Measurements from ENCODE around the gene ZFYVE9.
"Not testable (repeated sequence)": the region's sequence is repeated elsewhere in the genome, so short reads cannot be mapped to it uniquely, and the experiment has no call there.

ZFYVE9 gene

DNA sequence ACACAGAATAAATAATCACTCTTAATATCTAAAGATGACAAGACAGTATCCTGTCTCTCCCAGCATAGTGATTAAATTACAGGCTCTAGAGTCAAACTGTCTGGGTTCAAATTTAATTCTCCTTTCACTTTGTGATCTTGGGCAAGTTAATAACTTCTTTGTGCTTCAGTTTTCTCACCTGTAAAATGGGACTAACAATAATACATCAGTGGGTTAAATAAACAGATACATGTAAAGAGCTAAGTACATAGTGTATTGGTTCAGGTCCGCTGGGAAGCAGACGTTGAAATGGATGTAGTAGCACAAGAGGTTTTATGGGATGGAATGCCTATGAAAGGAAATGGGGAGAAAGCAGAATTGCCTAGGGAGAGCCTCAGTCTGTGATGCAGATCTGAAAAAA lies 10.7 kb downstream of the ZFYVE9 start:
- no peak for DNase-seq

DNA sequence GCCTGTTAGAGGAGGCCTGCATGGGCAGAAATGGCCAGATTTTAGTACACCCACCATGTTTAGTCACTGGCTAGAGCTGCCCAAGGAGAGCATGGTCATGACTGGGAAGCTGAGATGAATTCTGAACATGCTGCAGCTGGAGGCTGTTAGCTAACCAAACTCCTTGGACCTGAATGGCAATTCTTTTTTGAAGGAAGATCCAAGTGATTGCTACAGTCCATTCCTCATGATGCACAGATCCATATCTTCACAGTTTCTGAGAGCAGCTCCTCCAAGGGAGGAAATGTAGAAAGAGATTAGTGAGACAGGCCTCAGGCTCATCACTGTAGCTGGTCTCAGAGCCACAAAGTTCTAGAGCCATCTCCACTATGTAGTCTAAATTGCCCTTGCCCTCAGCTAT lies 11.1 kb downstream of the ZFYVE9 start:
- no peak for DNase-seq

GRCh38 chr1:52153898-52154297 lies 12.0 kb downstream of the ZFYVE9 start:
- DNase-seq: no peak

DNA sequence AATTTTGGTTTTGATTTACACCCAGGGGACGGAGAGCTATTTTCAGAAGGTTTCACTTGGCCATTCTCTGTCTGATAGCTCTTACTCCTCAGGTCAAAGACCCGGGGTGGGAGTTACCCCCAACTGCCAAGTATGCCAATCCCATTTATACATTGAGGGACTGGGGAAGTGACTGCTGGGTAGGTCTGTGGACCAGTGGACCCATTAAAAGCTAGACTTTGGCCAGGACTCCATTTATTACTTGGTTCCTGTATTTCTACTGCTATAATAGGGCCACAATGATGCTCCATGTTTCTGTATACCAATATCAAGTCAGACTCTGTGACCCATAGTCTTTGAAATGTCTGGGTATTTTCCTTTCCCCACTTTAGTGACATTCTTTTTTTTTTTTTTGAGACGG lies 14.6 kb downstream of the ZFYVE9 start:
- DNase-seq: no peak

DNA sequence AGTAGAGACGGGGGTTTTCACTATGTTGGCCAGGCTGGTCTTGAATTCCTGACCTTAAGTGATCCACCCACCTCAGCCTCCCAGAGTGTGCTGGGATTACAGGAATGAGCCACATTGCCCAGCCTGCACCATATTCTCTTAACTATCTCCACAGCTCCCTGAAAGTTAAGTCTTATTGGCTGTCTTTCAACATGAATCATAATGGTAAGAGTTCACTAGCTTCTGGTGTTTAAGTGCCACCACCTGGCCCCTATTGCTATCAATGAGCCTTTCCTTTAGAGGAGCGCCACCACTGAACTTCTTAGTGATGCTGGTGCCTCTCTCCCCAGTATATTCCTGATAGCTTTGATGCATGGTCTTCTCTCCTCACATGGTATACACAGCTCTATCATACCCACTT lies 15.7 kb downstream of the ZFYVE9 start:
- DNase-seq: no peak

- DNase-seq: no peak
These were observed 16.3 kb downstream of the ZFYVE9 start for GRCh38 chr1:52158218-52158617.

- DNase-seq: no peak
These were observed 17.3 kb downstream of the ZFYVE9 start for GRCh38 chr1:52159033-52159789.

DNA sequence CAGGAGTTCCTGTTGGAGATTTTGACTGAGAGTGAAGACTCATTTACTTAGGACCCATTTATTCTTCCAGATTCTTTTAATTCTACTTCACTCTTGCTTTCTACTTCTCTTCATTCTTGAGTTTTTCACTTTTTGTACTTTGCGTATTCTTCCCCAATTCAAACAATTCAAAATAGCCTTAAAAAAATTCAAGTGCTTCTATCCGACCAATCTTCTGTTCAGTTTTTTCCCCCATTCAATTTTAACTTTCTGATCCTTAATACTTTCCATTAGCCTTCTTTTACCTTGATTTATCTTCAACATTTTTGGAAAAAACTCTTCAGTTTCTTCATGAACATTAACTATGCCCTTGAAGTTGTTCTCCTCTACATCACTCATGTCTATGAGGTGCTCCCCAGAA lies 21.1 kb downstream of the ZFYVE9 start:
- no peak for DNase-seq

DNA sequence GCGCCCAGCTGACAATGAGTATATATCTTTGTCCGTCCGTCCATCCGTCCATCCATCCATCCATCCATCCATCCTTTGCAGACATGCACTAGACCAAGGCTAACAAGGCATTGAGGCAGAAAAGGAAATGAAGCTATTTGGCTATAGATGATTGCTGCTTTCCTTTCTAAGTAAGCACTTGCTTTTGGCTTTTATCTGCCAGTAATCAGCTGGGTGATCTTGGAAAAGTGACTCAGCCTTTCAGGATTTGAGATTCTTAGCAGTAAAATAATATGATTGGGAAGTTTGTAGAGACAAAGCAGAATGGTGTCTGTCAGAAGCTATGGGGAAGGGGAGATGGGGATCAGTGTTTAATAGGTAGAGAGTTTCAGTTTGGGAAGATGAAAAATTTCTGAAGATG lies 22.7 kb downstream of the ZFYVE9 start:
- DNase-seq: no peak

DNA sequence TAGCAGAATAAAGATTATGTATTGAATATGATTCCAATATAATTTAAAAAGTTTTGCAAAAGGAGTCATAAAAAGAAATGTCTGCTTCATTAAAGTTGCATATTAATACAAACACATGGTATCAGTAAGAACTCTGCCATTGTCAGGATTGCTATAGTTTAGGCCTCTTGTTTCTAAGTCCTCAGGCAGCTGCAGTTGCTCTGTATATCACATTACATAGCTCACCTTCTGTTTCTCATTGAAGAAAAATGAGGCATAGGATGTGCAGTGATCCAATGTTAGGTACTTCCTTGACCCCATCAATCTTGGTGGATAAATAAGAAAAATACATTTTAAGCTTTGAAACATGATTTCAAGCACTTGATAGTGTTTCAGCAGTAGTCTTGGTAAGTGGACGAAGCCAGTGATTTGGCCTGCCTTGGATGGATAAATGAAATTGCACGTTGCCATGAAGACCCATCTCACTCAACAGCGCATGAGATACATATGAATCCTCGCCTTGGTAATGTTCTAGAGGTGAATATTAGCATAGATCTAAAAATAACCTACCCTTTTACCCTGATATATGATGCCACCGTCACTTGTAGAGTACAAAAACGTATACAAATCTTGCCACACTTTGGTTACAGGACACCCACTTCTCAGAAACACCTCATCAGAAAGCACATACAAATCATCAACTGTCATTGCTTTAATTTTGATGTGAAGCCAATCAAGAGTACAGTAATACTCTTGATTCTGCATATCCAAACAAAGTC lies 25.3 kb downstream of the ZFYVE9 start:
- no peak for DNase-seq

DNA sequence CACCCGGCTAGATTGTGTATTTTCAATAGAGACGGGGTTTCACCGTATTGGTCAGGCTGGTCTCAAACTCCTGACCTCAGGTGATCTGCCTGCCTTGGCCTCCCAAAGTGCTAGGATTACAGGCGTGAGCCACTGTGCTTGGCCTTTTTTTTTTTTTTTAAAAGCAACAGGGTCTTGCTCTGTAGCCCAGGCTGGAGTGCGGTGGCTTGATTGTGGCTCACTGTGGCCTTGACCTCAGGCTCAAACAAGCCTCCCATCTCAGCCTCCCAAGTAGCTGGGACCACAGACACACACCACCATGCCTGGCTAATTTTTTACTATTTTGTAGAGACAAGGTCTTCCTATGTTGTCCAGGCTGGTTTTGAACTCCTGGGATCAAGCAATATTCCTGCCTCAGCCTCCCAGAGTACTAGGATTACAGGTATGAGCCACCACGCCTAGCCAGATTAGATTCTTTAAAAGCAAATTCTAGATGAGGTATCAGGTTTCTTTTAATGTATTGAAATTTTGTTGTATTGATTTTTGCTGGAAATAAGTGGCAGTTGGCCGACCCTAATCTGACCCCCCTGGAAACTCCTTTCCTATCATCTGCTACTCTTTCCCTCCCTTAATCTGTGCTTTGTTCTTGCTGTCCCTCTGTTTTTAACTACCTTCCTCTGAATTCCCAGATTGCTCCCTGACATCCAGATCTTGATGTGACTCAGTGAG lies 26.6 kb downstream of the ZFYVE9 start:
- no peak for DNase-seq

DNA sequence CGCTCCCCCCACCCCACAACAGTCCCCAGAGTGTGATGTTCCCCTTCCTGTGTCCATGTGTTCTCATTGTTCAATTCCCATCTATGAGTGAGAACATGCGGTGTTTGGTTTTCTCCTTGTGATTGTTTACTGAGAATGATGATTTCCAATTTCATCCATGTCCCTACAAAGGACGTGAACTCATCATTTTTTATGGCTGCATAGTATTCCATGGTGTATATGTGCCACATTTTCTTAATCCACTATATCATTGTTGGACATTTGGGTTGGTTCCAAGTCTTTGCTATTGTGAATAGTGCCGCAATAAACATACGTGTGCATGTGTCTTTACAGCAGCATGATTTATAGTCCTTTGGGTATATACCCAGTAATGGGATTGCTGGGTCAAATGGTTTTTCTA lies 29.3 kb downstream of the ZFYVE9 start:
- not testable (repeated sequence) for DNase-seq

DNA sequence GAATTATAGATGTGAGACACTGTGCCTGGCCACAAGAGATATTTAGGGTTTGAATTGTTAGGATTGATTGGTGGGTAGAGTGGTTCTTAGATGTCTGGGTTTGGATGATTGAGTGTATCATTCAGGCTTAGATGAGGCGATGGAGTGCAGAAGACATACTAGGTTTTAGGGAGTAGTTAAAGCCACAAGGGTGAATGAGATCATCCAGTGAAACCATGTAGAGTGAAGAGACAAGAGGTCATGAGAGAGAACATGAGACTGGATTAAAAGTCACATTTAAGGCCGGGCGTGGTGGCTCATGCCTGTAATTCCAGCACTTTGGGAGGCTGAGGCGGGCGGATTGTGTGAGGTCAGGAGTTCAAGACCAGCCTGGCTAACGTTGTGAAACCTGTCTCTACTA lies 37.2 kb downstream of the ZFYVE9 start:
- DNase-seq: no peak

- DNase-seq: no peak
These were observed 38.3 kb downstream of the ZFYVE9 start for GRCh38 chr1:52180176-52180575.

DNA sequence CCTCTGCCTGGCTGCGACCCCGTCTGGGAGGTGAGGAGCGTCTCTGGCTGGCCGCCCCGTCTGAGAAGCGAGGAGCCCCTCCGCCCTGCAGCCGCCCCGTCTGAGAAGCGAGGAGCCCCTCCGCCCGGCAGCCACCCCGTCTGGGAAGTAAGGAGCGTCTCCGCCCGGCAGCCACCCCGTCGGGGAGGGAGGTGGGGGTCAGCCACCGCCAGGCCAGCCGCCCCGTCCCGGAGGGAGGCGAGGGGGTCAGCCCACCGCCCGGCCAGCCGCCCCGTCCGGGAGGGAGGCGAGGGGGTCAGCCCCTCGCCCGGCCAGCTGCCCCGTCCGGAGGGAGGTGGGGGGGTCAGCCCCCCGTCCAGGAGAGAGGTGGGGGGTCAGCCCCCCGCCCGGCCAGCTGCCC lies 39.9 kb downstream of the ZFYVE9 start:
- not testable (repeated sequence) for DNase-seq

DNA sequence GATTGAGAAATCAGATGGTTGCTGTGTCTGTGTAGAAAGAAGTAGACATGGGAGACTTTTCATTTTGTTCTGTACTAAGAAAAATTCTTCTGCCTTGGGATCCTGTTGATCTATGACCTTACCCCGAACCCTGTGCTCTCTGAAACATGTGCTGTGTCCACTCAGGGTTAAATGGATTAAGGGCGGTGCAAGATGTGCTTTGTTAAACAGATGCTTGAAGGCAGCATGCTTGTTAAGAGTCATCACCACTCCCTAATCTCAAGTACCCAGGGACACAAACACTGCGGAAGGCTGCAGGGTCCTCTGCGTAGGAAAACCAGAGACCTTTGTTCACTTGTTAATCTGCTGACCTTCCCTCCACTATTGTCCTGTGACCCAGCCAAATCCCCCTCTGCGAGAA lies 40.4 kb downstream of the ZFYVE9 start:
- DNase-seq: not testable (repeated sequence)

GRCh38 chr1:52182874-52183400 lies 41.0 kb downstream of the ZFYVE9 start:
- no peak for DNase-seq

DNA sequence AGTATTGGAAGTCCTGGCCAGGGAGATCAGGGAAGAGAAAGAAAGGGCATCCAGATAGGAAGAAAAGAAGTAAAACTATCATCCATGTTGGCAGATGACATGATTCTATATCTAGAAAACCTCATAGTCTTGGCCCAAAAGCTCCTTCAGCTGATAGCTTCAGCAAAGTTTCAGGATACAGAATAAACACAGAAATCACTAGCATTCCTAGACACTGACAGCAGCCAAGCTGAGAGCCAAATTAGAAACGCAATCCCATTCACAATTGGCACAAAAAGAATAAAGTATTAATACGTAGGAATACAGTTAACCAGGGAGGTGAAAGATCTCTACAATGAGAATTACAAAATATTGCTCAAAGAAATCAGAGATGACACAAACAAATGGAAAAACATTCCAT lies 44.6 kb downstream of the ZFYVE9 start:
- DNase-seq: no peak

DNA sequence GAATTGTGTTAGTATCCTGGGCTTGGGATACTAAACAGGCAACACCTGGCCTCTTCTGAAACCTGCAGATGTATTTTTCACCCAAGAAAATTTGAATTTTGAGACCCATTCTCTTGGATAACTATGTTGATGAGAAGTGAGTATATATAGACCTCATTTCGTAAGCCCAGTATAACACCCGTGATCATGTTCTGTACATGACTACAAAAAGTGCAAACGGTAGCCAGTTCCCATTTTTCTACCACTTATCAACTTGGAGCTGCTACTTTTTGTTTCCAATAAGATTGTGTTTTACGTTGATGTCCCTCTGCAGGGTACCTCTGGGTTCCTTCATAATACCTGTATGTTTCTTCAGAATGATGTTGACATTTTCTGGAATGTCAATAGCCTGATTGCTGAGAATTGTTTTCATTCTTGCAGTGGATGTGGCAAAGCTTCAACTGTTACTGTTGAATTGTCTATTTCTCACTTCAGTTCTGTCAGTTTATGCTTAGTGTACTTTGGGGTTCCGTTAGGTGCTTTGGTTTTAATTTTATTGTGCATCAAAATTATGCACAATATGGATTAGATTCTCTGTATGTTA lies 48.1 kb downstream of the ZFYVE9 start:
- DNase-seq: no peak

DNA sequence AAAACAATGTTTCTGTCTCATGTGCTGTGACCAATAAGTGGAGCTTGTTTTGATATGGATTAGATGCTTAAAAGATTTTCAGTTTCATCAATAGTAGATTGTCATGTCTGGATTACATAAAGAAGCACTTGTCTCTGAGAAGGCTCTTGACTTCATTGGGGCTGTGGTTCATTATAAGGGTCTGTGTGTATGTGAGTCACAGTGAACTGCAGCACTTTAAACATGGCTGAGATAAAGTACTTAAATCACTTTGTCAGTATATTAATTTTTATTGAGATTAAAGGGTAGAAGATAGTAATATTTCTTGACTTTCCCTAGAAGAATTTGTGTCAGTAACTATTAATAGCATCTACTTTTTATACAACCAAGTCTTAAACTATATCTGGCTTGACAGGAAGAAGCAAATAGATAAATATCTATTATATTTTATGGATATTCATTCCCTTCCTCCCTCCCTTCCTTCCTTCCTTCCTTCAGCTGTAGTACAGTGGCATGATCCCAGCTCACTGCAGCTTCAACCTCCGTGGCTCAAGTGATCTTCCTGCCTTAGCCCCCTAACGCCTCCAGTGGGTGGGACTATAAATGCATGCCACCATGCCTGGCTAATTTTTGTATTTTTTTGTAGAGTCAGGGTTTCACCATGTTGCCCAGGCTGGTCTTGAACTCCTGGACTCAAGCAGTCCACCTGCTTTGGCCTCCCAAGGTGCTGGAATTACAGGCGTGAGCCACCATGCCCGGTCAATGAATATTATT lies 48.8 kb downstream of the ZFYVE9 start:
- no peak for DNase-seq

DNA sequence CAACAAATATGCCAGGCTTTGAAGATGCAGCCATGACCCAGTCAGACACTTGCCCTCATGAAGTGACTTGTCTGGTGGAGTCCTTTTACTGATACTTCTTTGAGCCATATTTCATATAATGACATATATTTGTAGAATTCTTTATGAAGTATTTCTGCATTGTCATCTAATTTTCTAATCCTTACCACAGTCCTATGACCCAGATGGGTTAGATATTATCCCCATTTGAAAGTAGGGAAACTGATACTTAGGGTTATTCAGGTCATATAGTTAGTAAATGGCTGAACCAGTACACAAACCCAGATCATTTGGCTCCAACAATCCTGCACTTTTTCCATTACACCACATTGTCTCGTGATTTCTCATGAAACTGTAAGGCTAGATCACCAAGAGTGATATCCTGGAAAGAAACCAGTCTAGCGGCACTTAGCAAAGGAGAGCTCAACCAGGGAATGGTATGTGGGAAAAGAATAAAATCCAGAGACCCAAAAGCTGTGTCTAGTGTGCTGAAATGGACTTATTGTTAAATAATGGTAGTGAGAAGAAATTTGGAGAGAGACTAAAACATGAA lies 49.6 kb downstream of the ZFYVE9 start:
- no peak for DNase-seq

- no peak for DNase-seq
These were observed 50.1 kb downstream of the ZFYVE9 start for GRCh38 chr1:52192024-52192423.

All from activated gamma-delta T cell (primary cell).